Measurements from ENCODE around the gene EPN1. TPM values are rescaled to one million over a fixed set of nuclear protein-coding genes. Genes with fewer than 3 reads are reported as not detected.
"Not testable (repeated sequence)": the region's sequence is repeated elsewhere in the genome, so short reads cannot be mapped to it uniquely, and the experiment has no call there.

Gene EPN1
- total and polyA plus RNA-seq, 5 donors: 175 to 232 (median 205) TPM

GRCh38 chr19:55716531-55716930, 41.5 kb downstream of the EPN1 start:
- intact Hi-C loops (cut with DNase I): no loop called here

GRCh38 chr19:55717251-55717650, 42.2 kb downstream of the EPN1 start:
- no peak for DNase-seq
- 71% methylated on average over 11 of the region's 11 CpGs for WGBS
- Histone ChIP-seq H3K9me3 (ENCODE audit: control insufficient read depth, low read length) (no peaks in the 10 kb centered on the region), H3K4me1 (ENCODE audit: control insufficient read depth, insufficient read depth, low read length) (no peaks in the 10 kb centered on the region), H3K27me3 (ENCODE audit: control insufficient read depth, insufficient read depth) (no peaks in the 10 kb centered on the region), H3K27ac (ENCODE audit: low read length) (no peak overlapping the region), H3K4me3 (ENCODE audit: low read length) (no peak overlapping the region)
- no peak for ATAC-seq
- intact Hi-C loops (cut with DNase I): no loop called here

More at GRCh38 chr19:55716531-55716930, 41.5 kb downstream of the EPN1 start:
- Histone ChIP-seq H3K4me3 (ENCODE audit: low read length) (no peak overlapping the region), H3K27ac (ENCODE audit: low read length) (no peak overlapping the region), H3K9me3 (ENCODE audit: control insufficient read depth, low read length) (no peaks in the 10 kb centered on the region), H3K27me3 (ENCODE audit: control insufficient read depth, insufficient read depth) (no peaks in the 10 kb centered on the region), H3K4me1 (ENCODE audit: control insufficient read depth, insufficient read depth, low read length) (no peaks in the 10 kb centered on the region)
- no peak for DNase-seq
- ATAC-seq: no peak
- WGBS: 83% methylated on average over 15 of the region's 15 CpGs

GRCh38 chr19:55717879-55718711, 43.1 kb downstream of the EPN1 start:
- intact Hi-C loops (cut with DNase I); H3K27me3 ChIP-seq (ENCODE audit: control insufficient read depth, insufficient read depth); H3K4me3 ChIP-seq (ENCODE audit: low read length); H3K27ac ChIP-seq (ENCODE audit: low read length); ATAC-seq; H3K4me1 ChIP-seq (ENCODE audit: control insufficient read depth, insufficient read depth, low read length); DNase-seq; H3K9me3 ChIP-seq (ENCODE audit: control insufficient read depth, low read length): not testable (repeated sequence)
- 22% methylated on average over 13 of the region's 13 CpGs for WGBS

GRCh38 chr19:55720214-55720746, 45.3 kb downstream of the EPN1 start:
- no peak for ATAC-seq

GRCh38 chr19:55720801-55721200, 45.8 kb downstream of the EPN1 start:
- Histone ChIP-seq H3K27me3 (ENCODE audit: control insufficient read depth, insufficient read depth) (no peaks in the 10 kb centered on the region), H3K4me3 (ENCODE audit: low read length) (no peak overlapping the region), H3K27ac (ENCODE audit: low read length) (no peak overlapping the region), H3K4me1 (ENCODE audit: control insufficient read depth, insufficient read depth, low read length) (no peaks in the 10 kb centered on the region), H3K9me3 (ENCODE audit: control insufficient read depth, low read length) (no peaks in the 10 kb centered on the region)
- DNase-seq (no peak), ATAC-seq (no peak)
- intact Hi-C loops (cut with DNase I): no loop called here
- 90% methylated on average over 3 of the region's 3 CpGs for WGBS

More at GRCh38 chr19:55720214-55720746, 45.3 kb downstream of the EPN1 start:
- 42% methylated on average over 5 of the region's 5 CpGs for WGBS
- no peak for DNase-seq
- intact Hi-C loops (cut with DNase I): no loop called here
- Histone ChIP-seq H3K4me3 (ENCODE audit: low read length) (no peak overlapping the region), H3K4me1 (ENCODE audit: control insufficient read depth, insufficient read depth, low read length) (no peaks in the 10 kb centered on the region), H3K27ac (ENCODE audit: low read length) (no peak overlapping the region), H3K9me3 (ENCODE audit: control insufficient read depth, low read length) (no peaks in the 10 kb centered on the region), H3K27me3 (ENCODE audit: control insufficient read depth, insufficient read depth) (no peaks in the 10 kb centered on the region)

GRCh38 chr19:55723491-55723890, 48.5 kb downstream of the EPN1 start:
- Histone ChIP-seq H3K4me1 (ENCODE audit: control insufficient read depth, insufficient read depth, low read length) (no peaks in the 10 kb centered on the region), H3K4me3 (ENCODE audit: low read length) (no peak overlapping the region), H3K9me3 (ENCODE audit: control insufficient read depth, low read length) (no peaks in the 10 kb centered on the region), H3K27me3 (ENCODE audit: control insufficient read depth, insufficient read depth) (no peaks in the 10 kb centered on the region), H3K27ac (ENCODE audit: low read length) (no peak overlapping the region)
- no peak for DNase-seq
- 88% methylated on average over 8 of the region's 8 CpGs for WGBS
- no peak for ATAC-seq
- intact Hi-C loops (cut with DNase I): no loop called here

- intact Hi-C loops (cut with DNase I); H3K27ac ChIP-seq (ENCODE audit: low read length); H3K27me3 ChIP-seq (ENCODE audit: control insufficient read depth, insufficient read depth); H3K4me1 ChIP-seq (ENCODE audit: control insufficient read depth, insufficient read depth, low read length); H3K4me3 ChIP-seq (ENCODE audit: low read length); DNase-seq; ATAC-seq; H3K9me3 ChIP-seq (ENCODE audit: control insufficient read depth, low read length): not testable (repeated sequence)
- WGBS: 75% methylated on average over 2 of the region's 2 CpGs
Measured at GRCh38 chr19:55730378-55730777, 55.4 kb downstream of the EPN1 start.

- Histone ChIP-seq H3K27ac (ENCODE audit: low read length) (no peak within 1 kb of the TSS), H3K4me3 (ENCODE audit: low read length) (no peak within 1 kb of the TSS), H3K9me3 (ENCODE audit: control insufficient read depth, low read length) (no peaks in the 10 kb centered on the region), H3K4me1 (ENCODE audit: control insufficient read depth, insufficient read depth, low read length) (no peaks in the 10 kb centered on the region), H3K27me3 (ENCODE audit: control insufficient read depth, insufficient read depth) (no peaks in the 10 kb centered on the region)
- WGBS: 84% methylated on average over 3 of the region's 3 CpGs
- intact Hi-C loops (cut with DNase I): no loop called here
- DNase-seq (no peak), ATAC-seq (no peak)
Measured at GRCh38 chr19:55738302-55738701, 63.3 kb downstream of the EPN1 start, which contains the start of gene NLRP9. Gene NLRP9 (minus strand): TSS chr19:55738402. CDS start chr19:55738374, 28 bp downstream.

- no peaks in the 10 kb centered on the region for H3K9me3 ChIP-seq (ENCODE audit: control insufficient read depth, low read length)
- no peaks in the 10 kb centered on the region for H3K4me1 ChIP-seq (ENCODE audit: control insufficient read depth, insufficient read depth, low read length)
- H3K27me3 ChIP-seq (ENCODE audit: control insufficient read depth, insufficient read depth): no peaks in the 10 kb centered on the region
- intact Hi-C loops (cut with DNase I): no loop called here
- H3K27ac ChIP-seq (ENCODE audit: low read length): no peak overlapping the region
- DNase-seq (no peak), ATAC-seq (no peak)
- WGBS: 87% methylated on average over 6 of the region's 6 CpGs
- H3K4me3 ChIP-seq (ENCODE audit: low read length): no peak overlapping the region
Measured at GRCh38 chr19:55750715-55751114, 75.7 kb downstream of the EPN1 start.

- DNase-seq (no peak), ATAC-seq (no peak)
- Histone ChIP-seq H3K4me1 (ENCODE audit: control insufficient read depth, insufficient read depth, low read length) (no peaks in the 10 kb centered on the region), H3K4me3 (ENCODE audit: low read length) (no peak overlapping the region), H3K9me3 (ENCODE audit: control insufficient read depth, low read length) (no peaks in the 10 kb centered on the region), H3K27me3 (ENCODE audit: control insufficient read depth, insufficient read depth) (no peaks in the 10 kb centered on the region), H3K27ac (ENCODE audit: low read length) (no peak overlapping the region)
- 71% methylated on average over 3 of the region's 3 CpGs for WGBS
- intact Hi-C loops (cut with DNase I): no loop called here
Measured at GRCh38 chr19:55753401-55753800, 78.4 kb downstream of the EPN1 start.

GRCh38 chr19:55756808-55757207, 81.8 kb downstream of the EPN1 start:
- 74% methylated on average over 4 of the region's 4 CpGs for WGBS
- H3K4me3 ChIP-seq (ENCODE audit: low read length); DNase-seq; ATAC-seq; H3K9me3 ChIP-seq (ENCODE audit: control insufficient read depth, low read length); intact Hi-C loops (cut with DNase I); H3K27ac ChIP-seq (ENCODE audit: low read length); H3K27me3 ChIP-seq (ENCODE audit: control insufficient read depth, insufficient read depth); H3K4me1 ChIP-seq (ENCODE audit: control insufficient read depth, insufficient read depth, low read length): not testable (repeated sequence)
